Liver (tissue), 3 donors: ENCODE results near the gene NLGN3.

Experiments used
- RXRA ChIP-seq, 2 donors: IDR thresholded peaks; 2 replicates each; pipeline ENCODE4 v1.6.1; 2017 to 2018; ENCODE audit warnings: antibody characterized with exemption in 2 of 2, mild to moderate bottlenecking in 1 of 2
- TF ChIP-seq, protein P1 (sequence below): fragments of 150-350 bp; IDR thresholded peaks from 2 replicates; pipeline ENCODE4 v1.5.1; 2017; ENCODE audit warnings: improper control_type of control experiment, low read depth, low read length; ENCODE audit not compliant: missing input control
- donor health status: healthy.
- donor health status: healthy.

DNA sequence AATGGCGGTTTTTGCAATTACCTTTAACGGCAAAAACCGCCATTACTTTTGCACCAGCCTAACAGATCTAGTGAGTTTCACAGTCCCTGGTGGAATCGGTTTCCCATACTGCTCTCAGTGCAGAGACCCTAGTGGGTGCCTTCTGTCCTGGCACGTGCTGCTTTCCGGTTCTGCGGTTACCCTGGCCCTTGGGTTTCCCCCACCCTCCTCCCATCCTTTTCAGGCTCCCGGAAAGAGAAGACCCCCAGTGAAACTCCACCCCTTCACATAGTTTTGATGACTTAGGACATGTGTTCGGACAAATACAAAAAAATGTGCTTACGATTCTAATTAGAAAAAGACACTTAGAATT lies 36.9 kb downstream of the NLGN3 start:
- TF ChIP-seq, protein P1, sequence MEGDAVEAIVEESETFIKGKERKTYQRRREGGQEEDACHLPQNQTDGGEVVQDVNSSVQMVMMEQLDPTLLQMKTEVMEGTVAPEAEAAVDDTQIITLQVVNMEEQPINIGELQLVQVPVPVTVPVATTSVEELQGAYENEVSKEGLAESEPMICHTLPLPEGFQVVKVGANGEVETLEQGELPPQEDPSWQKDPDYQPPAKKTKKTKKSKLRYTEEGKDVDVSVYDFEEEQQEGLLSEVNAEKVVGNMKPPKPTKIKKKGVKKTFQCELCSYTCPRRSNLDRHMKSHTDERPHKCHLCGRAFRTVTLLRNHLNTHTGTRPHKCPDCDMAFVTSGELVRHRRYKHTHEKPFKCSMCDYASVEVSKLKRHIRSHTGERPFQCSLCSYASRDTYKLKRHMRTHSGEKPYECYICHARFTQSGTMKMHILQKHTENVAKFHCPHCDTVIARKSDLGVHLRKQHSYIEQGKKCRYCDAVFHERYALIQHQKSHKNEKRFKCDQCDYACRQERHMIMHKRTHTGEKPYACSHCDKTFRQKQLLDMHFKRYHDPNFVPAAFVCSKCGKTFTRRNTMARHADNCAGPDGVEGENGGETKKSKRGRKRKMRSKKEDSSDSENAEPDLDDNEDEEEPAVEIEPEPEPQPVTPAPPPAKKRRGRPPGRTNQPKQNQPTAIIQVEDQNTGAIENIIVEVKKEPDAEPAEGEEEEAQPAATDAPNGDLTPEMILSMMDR: no peak
- no peak for TF ChIP-seq RXRA (IDR thresholded peaks at IDR 0.05)
